Liver (tissue), 9 donors: ENCODE results near the gene CYB5D1. TPM values are rescaled to one million over a fixed set of nuclear protein-coding genes. Genes with fewer than 3 reads are reported as not detected.
A peak's percentile ranks its signal among the peaks of the same experiment; 100 is the strongest.

Experiments
- DNase-seq: peaks from one replicate; pipeline ENCODE4 v3.0.0-alpha.2; 2017; ENCODE audit warnings: low spot score
- H3K27ac ChIP-seq, 2 donors: one replicate each; pipeline ENCODE4 v1.7.0; 2013; ENCODE audit warnings: inconsistent platforms in 2 of 2, low read length in 2 of 2, control low read depth in 1 of 2, low read depth in 1 of 2, mild to moderate bottlenecking in 1 of 2
- H3K27me3 ChIP-seq, 4 donors: one replicate each; pipeline versions ENCODE4 v1.6.1 to v1.7.0; 2013; ENCODE audit warnings: low read length in 3 of 4, inconsistent platforms in 1 of 4, mild to moderate bottlenecking in 1 of 4, moderate library complexity in 1 of 4; ENCODE audit not compliant: control insufficient read depth in 4 of 4, insufficient read depth in 4 of 4
- H3K36me3 ChIP-seq, 4 donors: one replicate each; pipeline versions ENCODE4 v1.6.1 to v1.7.0; 2013; ENCODE audit warnings: low read length in 3 of 4, mild to moderate bottlenecking in 3 of 4, low read depth in 1 of 4, moderate library complexity in 1 of 4; ENCODE audit not compliant: control insufficient read depth in 4 of 4, insufficient read depth in 3 of 4
- H3K4me1 ChIP-seq, 4 donors: one replicate each; pipeline versions ENCODE4 v1.6.1 to v1.7.0; 2013; ENCODE audit warnings: low read length in 3 of 4, mild to moderate bottlenecking in 3 of 4, moderate library complexity in 1 of 4; ENCODE audit not compliant: control insufficient read depth in 4 of 4, insufficient read depth in 4 of 4
- H3K4me3 ChIP-seq, 3 donors: one replicate each; pipeline versions ENCODE4 v1.6.1 to v1.7.0; 2013; ENCODE audit warnings: low read length in 3 of 3, control low read depth in 1 of 3, low read depth in 1 of 3, mild to moderate bottlenecking in 1 of 3
- H3K9ac ChIP-seq, 2 donors: one replicate each; pipeline ENCODE4 v1.7.0; 2013; ENCODE audit warnings: low read length in 2 of 2, mild to moderate bottlenecking in 2 of 2, moderate library complexity in 2 of 2, control low read depth in 1 of 2, low read depth in 1 of 2
- H3K9me3 ChIP-seq, 4 donors: one replicate each; pipeline versions ENCODE4 v1.6.1 to v1.7.0; 2013; ENCODE audit warnings: low read length in 3 of 4; ENCODE audit not compliant: control insufficient read depth in 4 of 4
- FOXA1 ChIP-seq: IDR thresholded peaks from 2 replicates; pipeline ENCODE4 v1.6.1; 2016; ENCODE audit warnings: antibody characterized with exemption
- FOXA2 ChIP-seq: IDR thresholded peaks from 2 replicates; pipeline ENCODE4 v1.6.1; 2016; ENCODE audit warnings: antibody characterized with exemption
- GABPA ChIP-seq, 2 donors: IDR thresholded peaks in 1 of 2; conservative IDR thresholded peaks in 1 of 2; 2 replicates each; pipeline ENCODE4 v1.6.1; 2016; ENCODE audit warnings: antibody characterized with exemption in 2 of 2, mild to moderate bottlenecking in 1 of 2, moderate library complexity in 1 of 2
- HNF4A ChIP-seq, 2 donors: conservative IDR thresholded peaks; 2 replicates each; pipeline ENCODE4 v1.6.1; 2016; ENCODE audit warnings: antibody characterized with exemption in 2 of 2, mild to moderate bottlenecking in 2 of 2
- HNF4G ChIP-seq: IDR thresholded peaks from 2 replicates; pipeline ENCODE4 v1.6.1; 2016; ENCODE audit warnings: antibody characterized with exemption
- NR2F2 ChIP-seq: IDR thresholded peaks from 2 replicates; pipeline ENCODE4 v1.6.1; 2016; ENCODE audit warnings: antibody characterized with exemption
- RAD21 ChIP-seq, 2 donors: IDR thresholded peaks; 2 replicates each; pipeline ENCODE4 v1.6.1; 2016; ENCODE audit warnings: antibody characterized with exemption in 2 of 2, mild to moderate bottlenecking in 2 of 2
- RXRA ChIP-seq, 2 donors: IDR thresholded peaks; 2 replicates each; pipeline ENCODE4 v1.6.1; 2017 to 2018; ENCODE audit warnings: antibody characterized with exemption in 2 of 2, mild to moderate bottlenecking in 1 of 2
- SP1 ChIP-seq: IDR thresholded peaks from 2 replicates; pipeline ENCODE4 v1.6.1; 2018; ENCODE audit warnings: antibody characterized with exemption, mild to moderate bottlenecking
- TAF1 ChIP-seq: conservative IDR thresholded peaks from 2 replicates; pipeline ENCODE4 v1.6.1; 2016; ENCODE audit warnings: antibody characterized with exemption, mild to moderate bottlenecking
- YY1 ChIP-seq: IDR thresholded peaks from 2 replicates; pipeline ENCODE4 v1.6.1; 2016; ENCODE audit warnings: antibody characterized with exemption, mild to moderate bottlenecking
- WGBS: extraction: QIAGEN DNeasy Blood & Tissue Kit; methylation state at CpG from one replicate; pipeline ENCODE4 v1.1.7; 2013; 5-methylcytosine and 5-hydroxymethylcytosine counted together
- polyA plus RNA-seq, 2 donors: library from polyadenylated mRNA; stranded (reverse) in 1 of 2; unstranded in 1 of 2; fragments of 200-250 nt in 1 of 2; fragments of >200 nt in 1 of 2; fragmentation: Nextera tagmentation in 1 of 2; extraction: Ambion mirVana in 1 of 2; gene quantifications; one replicate each; pipeline versions ENCODE4 v1.2.1 to v1.2.3, GENCODE V29; 2013 to 2015
- total RNA-seq, 2 donors: library from RNA; depleted of rRNA; stranded (reverse); fragments of >200 nt; gene quantifications; one replicate each; pipeline ENCODE4 v1.2.3, GENCODE V29; 2014
- TF ChIP-seq, protein P1 (sequence below): IDR thresholded peaks from 2 replicates; pipeline ENCODE4 v1.6.1; 2016; ENCODE audit warnings: antibody characterized with exemption, mild to moderate bottlenecking
- TF ChIP-seq, protein P2 (sequence below): IDR thresholded peaks from 2 replicates; pipeline ENCODE4 v1.6.1; 2016; ENCODE audit warnings: antibody characterized with exemption
- TF ChIP-seq, protein P3 (sequence below): IDR thresholded peaks from 2 replicates; pipeline ENCODE4 v1.6.1; 2016; ENCODE audit warnings: antibody characterized with exemption
- TF ChIP-seq, protein P4 (sequence below): fragments of 150-350 bp; IDR thresholded peaks from 2 replicates; pipeline ENCODE4 v1.5.1; 2017; ENCODE audit warnings: improper control_type of control experiment, low read depth, low read length; ENCODE audit not compliant: missing input control
- donor health status: healthy.
- donor health status: healthy.
- donor health status: healthy.
- donor health status: healthy.
- donor health status: healthy.

Gene CYB5D1
- total and polyA plus RNA-seq, 4 donors = 2.5 to 12.0 (median 6.6) TPM

DNA sequence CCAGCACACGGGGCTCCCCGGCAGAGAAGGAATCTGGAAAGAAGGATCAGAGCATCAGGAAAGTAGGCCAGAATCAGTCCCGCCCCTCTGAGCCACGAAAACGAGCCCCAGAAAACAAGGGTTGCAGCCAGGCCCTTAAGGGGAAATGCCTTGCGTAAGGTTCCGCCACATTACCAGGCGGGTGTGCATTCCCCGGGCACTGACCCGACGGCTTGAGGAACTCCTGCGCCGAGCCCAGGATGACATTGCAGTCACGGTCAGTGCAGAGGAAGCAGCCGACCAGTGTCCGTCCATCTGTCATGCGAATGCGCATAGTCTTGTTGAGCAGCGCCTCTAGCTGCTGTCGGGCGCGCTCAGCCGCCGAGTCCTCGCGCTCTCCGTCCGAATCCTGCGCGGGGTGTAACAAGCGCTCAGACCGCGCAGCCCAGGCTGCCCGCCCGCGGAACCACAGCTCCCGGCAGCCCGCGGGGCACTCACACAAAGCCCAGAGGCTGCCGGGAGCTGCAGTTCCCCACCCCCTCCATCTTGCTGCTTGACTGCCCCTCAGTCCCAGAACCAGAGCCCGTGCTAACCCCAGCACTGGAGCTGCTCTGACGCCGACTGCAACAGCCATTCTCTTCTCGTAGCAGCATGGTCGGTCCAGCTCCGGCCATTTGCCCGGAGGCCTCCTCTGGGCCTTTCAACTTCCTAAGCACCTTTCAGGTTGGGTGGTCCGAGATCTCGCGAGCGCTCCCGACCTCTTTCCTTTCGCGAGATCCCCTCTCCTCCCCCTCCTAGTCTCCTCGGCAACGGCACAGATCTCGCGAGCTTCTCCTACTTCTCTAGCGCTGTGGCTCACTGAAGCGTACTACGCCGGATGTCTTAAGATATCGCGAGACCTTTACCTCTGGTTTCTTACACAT lies 741 bp upstream of the CYB5D1 start, which contains the start of gene NAA38 (continued):
- TF ChIP-seq, protein P1, sequence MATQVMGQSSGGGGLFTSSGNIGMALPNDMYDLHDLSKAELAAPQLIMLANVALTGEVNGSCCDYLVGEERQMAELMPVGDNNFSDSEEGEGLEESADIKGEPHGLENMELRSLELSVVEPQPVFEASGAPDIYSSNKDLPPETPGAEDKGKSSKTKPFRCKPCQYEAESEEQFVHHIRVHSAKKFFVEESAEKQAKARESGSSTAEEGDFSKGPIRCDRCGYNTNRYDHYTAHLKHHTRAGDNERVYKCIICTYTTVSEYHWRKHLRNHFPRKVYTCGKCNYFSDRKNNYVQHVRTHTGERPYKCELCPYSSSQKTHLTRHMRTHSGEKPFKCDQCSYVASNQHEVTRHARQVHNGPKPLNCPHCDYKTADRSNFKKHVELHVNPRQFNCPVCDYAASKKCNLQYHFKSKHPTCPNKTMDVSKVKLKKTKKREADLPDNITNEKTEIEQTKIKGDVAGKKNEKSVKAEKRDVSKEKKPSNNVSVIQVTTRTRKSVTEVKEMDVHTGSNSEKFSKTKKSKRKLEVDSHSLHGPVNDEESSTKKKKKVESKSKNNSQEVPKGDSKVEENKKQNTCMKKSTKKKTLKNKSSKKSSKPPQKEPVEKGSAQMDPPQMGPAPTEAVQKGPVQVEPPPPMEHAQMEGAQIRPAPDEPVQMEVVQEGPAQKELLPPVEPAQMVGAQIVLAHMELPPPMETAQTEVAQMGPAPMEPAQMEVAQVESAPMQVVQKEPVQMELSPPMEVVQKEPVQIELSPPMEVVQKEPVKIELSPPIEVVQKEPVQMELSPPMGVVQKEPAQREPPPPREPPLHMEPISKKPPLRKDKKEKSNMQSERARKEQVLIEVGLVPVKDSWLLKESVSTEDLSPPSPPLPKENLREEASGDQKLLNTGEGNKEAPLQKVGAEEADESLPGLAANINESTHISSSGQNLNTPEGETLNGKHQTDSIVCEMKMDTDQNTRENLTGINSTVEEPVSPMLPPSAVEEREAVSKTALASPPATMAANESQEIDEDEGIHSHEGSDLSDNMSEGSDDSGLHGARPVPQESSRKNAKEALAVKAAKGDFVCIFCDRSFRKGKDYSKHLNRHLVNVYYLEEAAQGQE = peak; percentile 8
- peak; percentile 45 for TF ChIP-seq SP1
- no peak for TF ChIP-seq NR2F2
- TF ChIP-seq YY1 = peak; percentile 90
- TF ChIP-seq, protein P2, sequence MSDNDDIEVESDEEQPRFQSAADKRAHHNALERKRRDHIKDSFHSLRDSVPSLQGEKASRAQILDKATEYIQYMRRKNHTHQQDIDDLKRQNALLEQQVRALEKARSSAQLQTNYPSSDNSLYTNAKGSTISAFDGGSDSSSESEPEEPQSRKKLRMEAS = no peak
- TF ChIP-seq FOXA1 = no peak
- peak; percentile 3 for TF ChIP-seq TAF1
- no peak for TF ChIP-seq FOXA2
- TF ChIP-seq, protein P3, sequence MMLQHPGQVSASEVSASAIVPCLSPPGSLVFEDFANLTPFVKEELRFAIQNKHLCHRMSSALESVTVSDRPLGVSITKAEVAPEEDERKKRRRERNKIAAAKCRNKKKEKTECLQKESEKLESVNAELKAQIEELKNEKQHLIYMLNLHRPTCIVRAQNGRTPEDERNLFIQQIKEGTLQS = no peak

DNA sequence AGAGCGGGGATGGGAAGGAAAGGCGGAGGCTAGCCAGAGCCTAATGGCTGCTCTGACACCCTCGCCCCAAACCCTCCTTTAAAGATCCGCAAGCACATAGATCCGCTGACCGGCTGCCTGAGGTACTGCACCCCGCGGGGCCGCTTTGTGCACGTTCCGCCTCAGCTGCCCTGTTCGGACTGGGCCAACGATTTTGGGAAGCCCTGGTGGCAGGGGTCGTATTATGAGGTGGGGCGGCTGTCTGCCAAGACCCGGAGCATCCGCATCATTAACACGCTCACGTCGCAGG lies 663 bp downstream of the CYB5D1 start:
- Histone ChIP-seq H3K27me3 (no peaks in the 10 kb centered on the region), H3K9me3 (no peaks in the 10 kb centered on the region), H3K4me1 (peaks cover 5 to 48% (median 38%) of the 10 kb centered on the region in 4 donors), H3K36me3 (peaks cover 0 to 2% (median 1%) of the 10 kb centered on the region in 4 donors), H3K27ac (peak overlapping the region; percentile 86 to 97), H3K4me3 (peak overlapping the region; percentile 66 to 95 (median 93)), H3K9ac (peak overlapping the region; percentile 63 to 81)
- DNase-seq = no peak
- no peak for TF ChIP-seq HNF4G
- TF ChIP-seq NR2F2 = no peak
- TF ChIP-seq FOXA1 = no peak
- TF ChIP-seq, protein P4, sequence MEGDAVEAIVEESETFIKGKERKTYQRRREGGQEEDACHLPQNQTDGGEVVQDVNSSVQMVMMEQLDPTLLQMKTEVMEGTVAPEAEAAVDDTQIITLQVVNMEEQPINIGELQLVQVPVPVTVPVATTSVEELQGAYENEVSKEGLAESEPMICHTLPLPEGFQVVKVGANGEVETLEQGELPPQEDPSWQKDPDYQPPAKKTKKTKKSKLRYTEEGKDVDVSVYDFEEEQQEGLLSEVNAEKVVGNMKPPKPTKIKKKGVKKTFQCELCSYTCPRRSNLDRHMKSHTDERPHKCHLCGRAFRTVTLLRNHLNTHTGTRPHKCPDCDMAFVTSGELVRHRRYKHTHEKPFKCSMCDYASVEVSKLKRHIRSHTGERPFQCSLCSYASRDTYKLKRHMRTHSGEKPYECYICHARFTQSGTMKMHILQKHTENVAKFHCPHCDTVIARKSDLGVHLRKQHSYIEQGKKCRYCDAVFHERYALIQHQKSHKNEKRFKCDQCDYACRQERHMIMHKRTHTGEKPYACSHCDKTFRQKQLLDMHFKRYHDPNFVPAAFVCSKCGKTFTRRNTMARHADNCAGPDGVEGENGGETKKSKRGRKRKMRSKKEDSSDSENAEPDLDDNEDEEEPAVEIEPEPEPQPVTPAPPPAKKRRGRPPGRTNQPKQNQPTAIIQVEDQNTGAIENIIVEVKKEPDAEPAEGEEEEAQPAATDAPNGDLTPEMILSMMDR = peak; percentile 54
- no peak for TF ChIP-seq HNF4A (conservative IDR thresholded peaks at IDR 0.05)
- no peak for TF ChIP-seq TAF1
- no peak for TF ChIP-seq RXRA (IDR thresholded peaks at IDR 0.05)
- peak; percentile 17 for TF ChIP-seq YY1
- no peak for TF ChIP-seq GABPA (IDR thresholded peaks at IDR 0.05 in 1 of 2, conservative IDR thresholded peaks at IDR 0.05 in 1 of 2)
- TF ChIP-seq RAD21 (IDR thresholded peaks at IDR 0.05) = peak; percentile 62 to 66
- 23% methylated on average over 20 of the region's 20 CpGs for WGBS
